ENCODE data around the gene SPNS1.

- TF ChIP-seq POLR2A (IDR thresholded peaks at IDR 0.05) (no peak), CTCF (IDR thresholded peaks at IDR 0.05) (no peak)
Measured at GRCh38 chr16:28975158-28975599, 601 bp downstream of the SPNS1 start.

Data from heart left ventricle (tissue), 13 donors.